ENCODE results near the gene MEGF6. TPM values are rescaled to one million over a fixed set of nuclear protein-coding genes. Genes with fewer than 3 reads are reported as not detected.

Gene MEGF6
- total and polyA plus RNA-seq, 2 experiments from 2014 or later = 11.6 to 21.9 TPM

DNA sequence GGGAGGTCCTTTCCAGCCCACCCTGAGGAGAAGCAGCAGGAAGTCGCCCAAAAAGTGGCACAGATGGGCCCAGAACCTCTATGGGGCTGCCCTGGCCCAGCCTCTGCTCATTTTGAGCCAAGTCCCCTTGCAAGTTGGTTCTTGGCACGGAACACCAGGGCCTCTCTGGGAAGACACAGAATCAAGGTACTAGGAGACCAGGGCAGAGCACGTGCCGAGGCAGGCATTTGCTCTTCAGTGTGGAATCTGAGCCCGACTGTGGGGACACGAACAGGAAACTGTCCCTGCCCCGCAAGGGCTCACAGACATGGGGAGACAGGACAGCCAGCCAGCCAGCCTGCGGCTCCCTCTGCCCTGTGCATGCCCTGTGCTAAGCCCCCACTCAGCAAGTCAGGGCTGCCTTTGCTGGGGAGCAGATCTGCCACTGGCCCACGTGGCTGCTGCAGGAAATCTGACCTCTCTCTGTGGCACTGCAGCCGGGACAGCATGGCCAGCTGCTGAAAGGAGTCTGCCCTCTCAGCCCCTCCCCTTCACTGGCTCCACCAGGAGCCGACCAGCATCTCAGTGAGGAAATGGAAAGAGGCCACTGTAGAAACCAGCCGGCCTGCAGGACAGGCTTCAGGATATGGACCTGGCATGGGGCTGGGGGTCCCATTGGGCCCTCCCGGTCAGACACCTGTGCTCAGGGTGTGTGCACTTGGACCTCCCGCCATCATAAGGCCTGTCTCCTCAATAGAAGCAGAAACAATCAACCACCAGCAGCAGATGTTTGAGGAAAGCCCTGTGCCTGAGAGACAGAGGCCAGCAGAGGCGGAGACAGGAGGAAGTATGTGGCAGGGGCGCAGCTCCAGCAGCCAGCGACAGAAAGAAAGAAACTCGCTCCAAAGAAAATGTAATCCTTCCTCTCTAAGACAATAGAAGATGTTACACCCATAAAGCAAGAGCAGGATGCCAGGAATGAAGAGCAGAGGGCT is 153.1 kb downstream of the MEGF6 start:
- H3K4me3 ChIP-seq = no peak overlapping the region
- H3K79me2 ChIP-seq = peaks cover 26% of the 10 kb centered on the region
- no peak overlapping the region for H2AFZ ChIP-seq
- H3K4me1 ChIP-seq (ENCODE audit: insufficient read depth) = peaks cover 53% of the 10 kb centered on the region
- H3K36me3 ChIP-seq (replicated peaks; ENCODE audit: insufficient read depth, low read depth) = no peaks in the 10 kb centered on the region
- 68% methylated on average over 18 of the region's 18 CpGs for WGBS (ENCODE audit: low lambda C conversion rate, missing lambda C conversion rate)
- TF ChIP-seq EZH2 (IDR thresholded peaks at IDR 0.05; ENCODE audit: borderline replicate concordance) (no peak), EZH2phosphoT487 (IDR thresholded peaks at IDR 0.05; ENCODE audit: low read depth, severe bottlenecking, unreplicated experiment) (no peak)
- TF ChIP-seq, protein P1, sequence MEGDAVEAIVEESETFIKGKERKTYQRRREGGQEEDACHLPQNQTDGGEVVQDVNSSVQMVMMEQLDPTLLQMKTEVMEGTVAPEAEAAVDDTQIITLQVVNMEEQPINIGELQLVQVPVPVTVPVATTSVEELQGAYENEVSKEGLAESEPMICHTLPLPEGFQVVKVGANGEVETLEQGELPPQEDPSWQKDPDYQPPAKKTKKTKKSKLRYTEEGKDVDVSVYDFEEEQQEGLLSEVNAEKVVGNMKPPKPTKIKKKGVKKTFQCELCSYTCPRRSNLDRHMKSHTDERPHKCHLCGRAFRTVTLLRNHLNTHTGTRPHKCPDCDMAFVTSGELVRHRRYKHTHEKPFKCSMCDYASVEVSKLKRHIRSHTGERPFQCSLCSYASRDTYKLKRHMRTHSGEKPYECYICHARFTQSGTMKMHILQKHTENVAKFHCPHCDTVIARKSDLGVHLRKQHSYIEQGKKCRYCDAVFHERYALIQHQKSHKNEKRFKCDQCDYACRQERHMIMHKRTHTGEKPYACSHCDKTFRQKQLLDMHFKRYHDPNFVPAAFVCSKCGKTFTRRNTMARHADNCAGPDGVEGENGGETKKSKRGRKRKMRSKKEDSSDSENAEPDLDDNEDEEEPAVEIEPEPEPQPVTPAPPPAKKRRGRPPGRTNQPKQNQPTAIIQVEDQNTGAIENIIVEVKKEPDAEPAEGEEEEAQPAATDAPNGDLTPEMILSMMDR (IDR thresholded peaks at IDR 0.05; ENCODE audit: poor library complexity) = no peak
- DNase-seq (ENCODE audit: low spot score) = no peak
- H3K27me3 ChIP-seq = no peaks in the 10 kb centered on the region
- H3K9me3 ChIP-seq (ENCODE audit: low read depth) = no peaks in the 10 kb centered on the region
- H3K4me2 ChIP-seq = no peak overlapping the region
- H4K20me1 ChIP-seq (ENCODE audit: insufficient read depth, poor library complexity, severe bottlenecking) = no peaks in the 10 kb centered on the region
- H3K27ac ChIP-seq = peak overlapping the region; percentile 95
- no peaks in the 10 kb centered on the region for H3K9me2 ChIP-seq (replicated peaks; ENCODE audit: insufficient read depth)

DNA sequence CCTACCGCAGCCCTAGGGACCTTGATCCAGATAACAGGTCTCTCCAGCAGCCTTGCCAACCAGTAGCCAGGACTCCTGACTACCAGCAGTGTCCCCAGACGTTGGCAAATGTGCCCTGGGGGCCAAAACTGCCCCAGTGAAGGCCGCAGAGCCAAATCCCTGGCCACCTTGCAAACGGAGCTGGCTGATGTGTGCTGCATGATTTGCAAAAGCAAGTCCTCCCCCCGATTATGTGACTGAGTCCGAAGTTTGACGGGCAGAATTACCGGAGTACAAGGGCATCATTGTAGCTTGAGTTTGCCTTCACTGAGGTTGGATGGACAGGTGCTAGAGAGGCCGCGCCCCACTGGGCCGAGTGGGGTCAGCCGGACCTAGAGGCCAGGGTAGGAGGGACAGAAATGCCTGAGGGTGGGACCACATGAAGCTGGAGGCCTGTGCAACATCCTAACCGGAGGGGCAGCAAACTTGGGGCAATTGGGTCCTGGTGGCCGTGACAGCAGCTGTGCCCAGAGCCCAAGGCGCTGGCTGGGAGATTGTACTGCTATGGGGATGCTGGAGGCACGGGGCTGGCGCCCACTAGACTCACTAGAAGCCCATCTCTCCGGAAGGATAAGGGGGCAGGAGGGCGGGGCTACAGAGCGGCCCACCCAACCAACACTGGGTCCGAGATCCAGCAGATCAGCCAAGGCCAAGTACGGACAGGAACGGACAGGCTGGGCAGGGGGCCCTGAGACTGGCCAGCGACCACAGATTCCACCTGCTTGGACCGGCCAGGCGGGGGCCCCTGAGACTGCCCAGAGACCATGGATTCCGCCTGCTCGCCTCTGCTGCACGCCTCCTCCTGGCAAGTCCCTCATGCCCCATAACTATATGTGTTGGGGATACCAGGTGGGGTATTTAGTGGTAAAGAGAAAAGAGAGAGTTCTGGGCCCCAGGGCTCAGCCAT is 154.1 kb downstream of the MEGF6 start:
- peaks cover 53% of the 10 kb centered on the region for H3K4me1 ChIP-seq (ENCODE audit: insufficient read depth)
- H3K27me3 ChIP-seq = no peaks in the 10 kb centered on the region
- no peak overlapping the region for H2AFZ ChIP-seq
- no peak overlapping the region for H3K4me2 ChIP-seq
- DNase-seq (ENCODE audit: low spot score) = no peak
- WGBS (ENCODE audit: low lambda C conversion rate, missing lambda C conversion rate) = 90% methylated on average over 28 of the region's 29 CpGs
- no peak overlapping the region for H3K4me3 ChIP-seq
- H4K20me1 ChIP-seq (ENCODE audit: insufficient read depth, poor library complexity, severe bottlenecking) = no peaks in the 10 kb centered on the region
- peaks cover 21% of the 10 kb centered on the region for H3K79me2 ChIP-seq
- peak overlapping the region; percentile 95 for H3K27ac ChIP-seq
- H3K9me3 ChIP-seq (ENCODE audit: low read depth) = no peaks in the 10 kb centered on the region
- H3K9me2 ChIP-seq (replicated peaks; ENCODE audit: insufficient read depth) = no peaks in the 10 kb centered on the region
- no peak for TF ChIP-seq EZH2 (IDR thresholded peaks at IDR 0.05; ENCODE audit: borderline replicate concordance)
- TF ChIP-seq EZH2phosphoT487 (IDR thresholded peaks at IDR 0.05; ENCODE audit: low read depth, severe bottlenecking, unreplicated experiment) = no peak
- TF ChIP-seq, protein P1 (IDR thresholded peaks at IDR 0.05; ENCODE audit: poor library complexity) = no peak
- no peaks in the 10 kb centered on the region for H3K36me3 ChIP-seq (replicated peaks; ENCODE audit: insufficient read depth, low read depth)

DNA sequence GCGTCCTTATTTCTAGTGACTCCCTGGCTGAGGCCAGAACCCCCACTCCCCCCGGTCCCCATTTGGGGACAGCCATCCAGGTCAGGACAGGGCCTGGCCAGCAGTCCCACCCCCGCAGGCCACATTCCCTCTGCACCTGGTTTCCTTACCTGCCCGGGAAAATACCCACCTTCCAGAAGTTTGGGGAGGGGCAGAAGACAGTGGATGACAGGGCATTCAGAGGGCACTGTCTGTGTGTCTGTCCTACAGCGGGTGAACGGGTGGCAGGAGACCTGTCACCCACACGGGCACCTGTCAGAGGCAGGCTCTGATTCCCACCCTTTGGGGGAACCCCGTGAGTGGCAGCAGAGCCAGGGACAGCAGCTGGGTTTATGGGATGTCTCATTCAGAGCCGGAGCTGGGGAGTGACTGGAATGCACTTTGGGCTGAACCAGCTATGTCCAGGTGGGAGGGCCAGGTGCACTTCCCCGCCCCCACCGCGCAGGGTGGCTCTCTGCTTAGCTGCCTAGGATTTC is 154.8 kb downstream of the MEGF6 start:
- H2AFZ ChIP-seq = no peak overlapping the region
- no peaks in the 10 kb centered on the region for H3K9me2 ChIP-seq (replicated peaks; ENCODE audit: insufficient read depth)
- H3K27me3 ChIP-seq = no peaks in the 10 kb centered on the region
- H4K20me1 ChIP-seq (ENCODE audit: insufficient read depth, poor library complexity, severe bottlenecking) = no peaks in the 10 kb centered on the region
- DNase-seq (ENCODE audit: low spot score) = no peak
- H3K9me3 ChIP-seq (ENCODE audit: low read depth) = no peaks in the 10 kb centered on the region
- peaks cover 53% of the 10 kb centered on the region for H3K4me1 ChIP-seq (ENCODE audit: insufficient read depth)
- H3K4me3 ChIP-seq = no peak overlapping the region
- H3K36me3 ChIP-seq (replicated peaks; ENCODE audit: insufficient read depth, low read depth) = no peaks in the 10 kb centered on the region
- peaks cover 14% of the 10 kb centered on the region for H3K79me2 ChIP-seq
- 93% methylated on average over 12 of the region's 12 CpGs for WGBS (ENCODE audit: low lambda C conversion rate, missing lambda C conversion rate)
- H3K27ac ChIP-seq = peak overlapping the region; percentile 46
- no peak overlapping the region for H3K4me2 ChIP-seq
- TF ChIP-seq EZH2 (IDR thresholded peaks at IDR 0.05; ENCODE audit: borderline replicate concordance) (no peak), EZH2phosphoT487 (IDR thresholded peaks at IDR 0.05; ENCODE audit: low read depth, severe bottlenecking, unreplicated experiment) (no peak)
- TF ChIP-seq, protein P1 (IDR thresholded peaks at IDR 0.05; ENCODE audit: poor library complexity) = no peak

All from hepatocyte (in vitro differentiated cells).